ENCODE results near the gene ANKRD12. TPM values are rescaled to one million over a fixed set of nuclear protein-coding genes. Genes with fewer than 3 reads are reported as not detected.

The ANKRD12 gene
- total RNA-seq, 1 experiment from 2014 or later = 31.6 TPM

DNA sequence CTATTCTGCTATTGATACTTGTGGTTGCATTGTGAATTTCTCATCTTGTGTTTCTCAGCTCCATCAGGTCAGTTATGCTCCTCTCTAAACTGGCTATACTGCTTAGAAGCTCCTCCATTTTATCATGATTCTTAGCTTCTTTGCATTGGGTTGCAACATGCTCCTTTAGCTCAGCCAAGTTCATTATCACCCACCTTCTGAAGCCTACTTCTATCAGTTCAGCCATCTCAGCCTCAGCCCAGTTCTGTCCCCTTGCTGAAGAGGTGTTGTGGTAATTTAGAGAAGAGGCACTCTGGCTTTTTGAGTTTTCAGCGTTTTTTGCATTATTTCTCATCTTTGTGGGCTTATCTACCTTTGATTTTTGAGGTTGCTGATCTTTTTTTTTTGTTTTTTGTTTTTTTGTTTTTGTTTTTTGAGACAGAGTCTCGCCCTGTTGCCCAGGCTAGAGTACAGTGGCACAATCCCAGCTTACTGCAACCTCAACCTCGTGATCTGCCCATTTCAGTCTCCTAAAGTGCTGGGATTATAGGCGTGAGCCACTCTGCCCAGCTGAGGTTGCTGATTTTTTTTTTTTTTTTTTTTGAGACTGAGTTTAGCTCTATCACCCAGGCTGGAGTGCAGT is 36.0 kb downstream of the ANKRD12 start:
- no peaks in the 10 kb centered on the region for H3K9me2 ChIP-seq (ENCODE audit: insufficient read depth)
- no peaks in the 10 kb centered on the region for H4K20me1 ChIP-seq (ENCODE audit: insufficient read depth)
- no peaks in the 10 kb centered on the region for H3K27me3 ChIP-seq (ENCODE audit: insufficient read depth, low read depth)
- H2AFZ ChIP-seq = no peak overlapping the region
- DNase-seq = no peak
- no peaks in the 10 kb centered on the region for H3K36me3 ChIP-seq (ENCODE audit: low read depth)
- H3K4me2 ChIP-seq = no peak overlapping the region
- BruUV-seq (replicated peaks) = no TSS peak
- no peaks in the 10 kb centered on the region for H3F3A ChIP-seq (ENCODE audit: insufficient read depth, low read depth)
- intact Hi-C loops (cut with micrococcal nuclease; ENCODE audit: unreplicated experiment) = no loop called here
- POLR2A ChIA-PET (ENCODE audit: unreplicated experiment) = no interaction called here
- CTCF ChIA-PET = no interaction called here
- H3K27ac ChIP-seq = no peak overlapping the region
- H3K4me3 ChIP-seq = no peak overlapping the region
- H3K79me2 ChIP-seq (ENCODE audit: low read depth) = peaks cover 11% of the 10 kb centered on the region
- no peaks in the 10 kb centered on the region for H3K4me1 ChIP-seq (replicated peaks; ENCODE audit: insufficient read depth)
- peaks cover 5% of the 10 kb centered on the region; the same call in 1 of the 2 replicates for H3K9me3 ChIP-seq (ENCODE audit: insufficient read depth, low read depth)
- TF ChIP-seq, protein P1, sequence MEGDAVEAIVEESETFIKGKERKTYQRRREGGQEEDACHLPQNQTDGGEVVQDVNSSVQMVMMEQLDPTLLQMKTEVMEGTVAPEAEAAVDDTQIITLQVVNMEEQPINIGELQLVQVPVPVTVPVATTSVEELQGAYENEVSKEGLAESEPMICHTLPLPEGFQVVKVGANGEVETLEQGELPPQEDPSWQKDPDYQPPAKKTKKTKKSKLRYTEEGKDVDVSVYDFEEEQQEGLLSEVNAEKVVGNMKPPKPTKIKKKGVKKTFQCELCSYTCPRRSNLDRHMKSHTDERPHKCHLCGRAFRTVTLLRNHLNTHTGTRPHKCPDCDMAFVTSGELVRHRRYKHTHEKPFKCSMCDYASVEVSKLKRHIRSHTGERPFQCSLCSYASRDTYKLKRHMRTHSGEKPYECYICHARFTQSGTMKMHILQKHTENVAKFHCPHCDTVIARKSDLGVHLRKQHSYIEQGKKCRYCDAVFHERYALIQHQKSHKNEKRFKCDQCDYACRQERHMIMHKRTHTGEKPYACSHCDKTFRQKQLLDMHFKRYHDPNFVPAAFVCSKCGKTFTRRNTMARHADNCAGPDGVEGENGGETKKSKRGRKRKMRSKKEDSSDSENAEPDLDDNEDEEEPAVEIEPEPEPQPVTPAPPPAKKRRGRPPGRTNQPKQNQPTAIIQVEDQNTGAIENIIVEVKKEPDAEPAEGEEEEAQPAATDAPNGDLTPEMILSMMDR (conservative IDR thresholded peaks at IDR 0.05) = no peak
- TF ChIP-seq EZH2 (IDR thresholded peaks at IDR 0.05; ENCODE audit: low read depth) = no peak

DNA sequence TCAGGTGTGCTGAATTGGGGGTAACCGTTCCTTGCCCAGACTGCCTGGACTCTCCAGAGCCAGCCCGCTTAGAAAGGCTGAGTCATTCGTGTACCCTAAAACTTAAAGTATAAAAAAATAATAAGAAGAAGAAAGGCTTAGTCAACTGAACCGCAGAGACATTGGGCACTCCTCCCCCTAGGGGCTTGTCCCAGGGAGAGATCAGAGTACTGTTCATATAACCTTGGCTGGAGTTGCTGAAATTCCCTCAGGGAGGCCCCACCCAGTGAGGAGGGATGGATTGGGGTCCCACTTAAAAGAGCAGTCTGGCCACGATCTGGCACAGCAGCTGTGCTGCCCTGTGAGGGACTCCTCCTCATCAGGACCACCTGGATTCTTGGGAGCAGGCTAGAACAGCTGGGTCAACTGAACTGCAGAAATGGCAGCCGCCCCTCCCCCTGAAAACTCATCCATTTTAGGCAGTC is 37.2 kb downstream of the ANKRD12 start:
- 0 out of 2 replicates have a peak, but pooled peaks cover 6% of the 10 kb centered on the region for H4K20me1 ChIP-seq (ENCODE audit: insufficient read depth)
- H3K36me3 ChIP-seq (ENCODE audit: low read depth) = no peaks in the 10 kb centered on the region
- no peaks in the 10 kb centered on the region for H3K4me1 ChIP-seq (replicated peaks; ENCODE audit: insufficient read depth)
- peaks cover 12% of the 10 kb centered on the region for H3K79me2 ChIP-seq (ENCODE audit: low read depth)
- DNase-seq = no peak
- POLR2A ChIA-PET (ENCODE audit: unreplicated experiment) = no interaction called here
- no peaks in the 10 kb centered on the region for H3K27me3 ChIP-seq (ENCODE audit: insufficient read depth, low read depth)
- H3K9me2 ChIP-seq (ENCODE audit: insufficient read depth) = no peaks in the 10 kb centered on the region
- intact Hi-C loops (cut with micrococcal nuclease; ENCODE audit: unreplicated experiment) = no loop called here
- H3K4me3 ChIP-seq = no peak overlapping the region
- H3F3A ChIP-seq (ENCODE audit: insufficient read depth, low read depth) = no peaks in the 10 kb centered on the region
- CTCF ChIA-PET = no interaction called here
- H2AFZ ChIP-seq = no peak overlapping the region
- no peak for TF ChIP-seq EZH2 (IDR thresholded peaks at IDR 0.05; ENCODE audit: low read depth)
- TF ChIP-seq, protein P1 (conservative IDR thresholded peaks at IDR 0.05) = no peak
- H3K4me2 ChIP-seq = no peak overlapping the region
- H3K27ac ChIP-seq = no peak overlapping the region
- H3K9me3 ChIP-seq (ENCODE audit: insufficient read depth, low read depth) = peaks cover 5% of the 10 kb centered on the region; the same call in 1 of the 2 replicates
- BruUV-seq (replicated peaks) = no TSS peak

DNA sequence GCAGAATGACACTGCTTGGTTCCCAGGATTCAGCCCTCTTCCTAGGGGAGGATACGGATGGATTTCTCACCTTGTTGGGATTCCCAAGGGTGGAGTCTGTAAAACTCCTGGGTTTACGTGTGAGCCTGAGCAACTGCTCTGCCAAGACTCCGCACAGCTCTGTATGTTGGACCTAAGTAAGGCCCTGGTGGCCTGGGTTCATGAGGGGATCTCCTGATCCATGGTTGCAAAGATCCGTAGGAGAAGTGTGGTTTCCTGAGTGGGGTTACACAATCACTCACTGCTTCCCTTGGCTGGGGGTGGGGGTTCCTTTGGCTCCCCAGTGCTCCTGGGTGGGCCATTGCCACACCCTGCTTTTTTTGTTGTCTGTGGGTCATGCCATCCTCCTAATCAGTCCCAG is 37.7 kb downstream of the ANKRD12 start:
- no peak for DNase-seq
- POLR2A ChIA-PET (ENCODE audit: unreplicated experiment) = no interaction called here
- no TSS peak for BruUV-seq (replicated peaks)
- H3K4me2 ChIP-seq = no peak overlapping the region
- intact Hi-C loops (cut with micrococcal nuclease; ENCODE audit: unreplicated experiment) = no loop called here
- H3F3A ChIP-seq (ENCODE audit: insufficient read depth, low read depth) = no peaks in the 10 kb centered on the region
- H3K9me3 ChIP-seq (ENCODE audit: insufficient read depth, low read depth) = peaks cover 2% of the 10 kb centered on the region; the same call in 1 of the 2 replicates
- H3K4me1 ChIP-seq (replicated peaks; ENCODE audit: insufficient read depth) = no peaks in the 10 kb centered on the region
- H3K27ac ChIP-seq = no peak overlapping the region
- CTCF ChIA-PET = no interaction called here
- H2AFZ ChIP-seq = no peak overlapping the region
- no peak overlapping the region for H3K4me3 ChIP-seq
- TF ChIP-seq EZH2 (IDR thresholded peaks at IDR 0.05; ENCODE audit: low read depth) = no peak
- TF ChIP-seq, protein P1 (conservative IDR thresholded peaks at IDR 0.05) = no peak
- no peaks in the 10 kb centered on the region for H3K27me3 ChIP-seq (ENCODE audit: insufficient read depth, low read depth)
- peaks cover 16% of the 10 kb centered on the region for H3K79me2 ChIP-seq (ENCODE audit: low read depth)
- H3K9me2 ChIP-seq (ENCODE audit: insufficient read depth) = no peaks in the 10 kb centered on the region
- H4K20me1 ChIP-seq (ENCODE audit: insufficient read depth) = 0 out of 2 replicates have a peak, but pooled peaks cover 10% of the 10 kb centered on the region
- H3K36me3 ChIP-seq (ENCODE audit: low read depth) = no peaks in the 10 kb centered on the region

Data from PC-9 (cell line).